NCI-H510A treated with DMSO at 0.1 percent for 48 hours (cell line): ENCODE data around the gene FGFRL1.

Experiments used
- DNase-seq: peaks from one replicate; lab custom pipeline; 2025; lab: John Stamatoyannopoulos, UW

The FGFRL1 gene

GRCh38 chr4:1023075-1023640 is 11.7 kb downstream of the FGFRL1 start:
- DNase-seq = no peak

GRCh38 chr4:1023895-1024740 is 12.7 kb downstream of the FGFRL1 start:
- DNase-seq = no peak

DNA sequence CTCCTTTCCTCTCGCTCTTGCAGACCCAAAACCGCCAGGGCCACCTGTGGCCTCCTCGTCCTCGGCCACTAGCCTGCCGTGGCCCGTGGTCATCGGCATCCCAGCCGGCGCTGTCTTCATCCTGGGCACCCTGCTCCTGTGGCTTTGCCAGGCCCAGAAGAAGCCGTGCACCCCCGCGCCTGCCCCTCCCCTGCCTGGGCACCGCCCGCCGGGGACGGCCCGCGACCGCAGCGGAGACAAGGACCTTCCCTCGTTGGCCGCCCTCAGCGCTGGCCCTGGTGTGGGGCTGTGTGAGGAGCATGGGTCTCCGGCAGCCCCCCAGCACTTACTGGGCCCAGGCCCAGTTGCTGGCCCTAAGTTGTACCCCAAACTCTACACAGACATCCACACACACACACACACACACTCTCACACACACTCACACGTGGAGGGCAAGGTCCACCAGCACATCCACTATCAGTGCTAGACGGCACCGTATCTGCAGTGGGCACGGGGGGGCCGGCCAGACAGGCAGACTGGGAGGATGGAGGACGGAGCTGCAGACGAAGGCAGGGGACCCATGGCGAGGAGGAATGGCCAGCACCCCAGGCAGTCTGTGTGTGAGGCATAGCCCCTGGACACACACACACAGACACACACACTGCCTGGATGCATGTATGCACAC is 13.6 kb downstream of the FGFRL1 start:
- no peak for DNase-seq

DNA sequence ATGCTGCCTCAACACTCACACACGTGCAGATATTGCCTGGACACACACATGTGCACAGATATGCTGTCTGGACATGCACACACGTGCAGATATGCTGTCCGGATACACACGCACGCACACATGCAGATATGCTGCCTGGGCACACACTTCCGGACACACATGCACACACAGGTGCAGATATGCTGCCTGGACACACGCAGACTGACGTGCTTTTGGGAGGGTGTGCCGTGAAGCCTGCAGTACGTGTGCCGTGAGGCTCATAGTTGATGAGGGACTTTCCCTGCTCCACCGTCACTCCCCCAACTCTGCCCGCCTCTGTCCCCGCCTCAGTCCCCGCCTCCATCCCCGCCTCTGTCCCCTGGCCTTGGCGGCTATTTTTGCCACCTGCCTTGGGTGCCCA is 14.7 kb downstream of the FGFRL1 start:
- DNase-seq = no peak

GRCh38 chr4:1027219-1027914 is 15.9 kb downstream of the FGFRL1 start:
- DNase-seq = no peak

DNA sequence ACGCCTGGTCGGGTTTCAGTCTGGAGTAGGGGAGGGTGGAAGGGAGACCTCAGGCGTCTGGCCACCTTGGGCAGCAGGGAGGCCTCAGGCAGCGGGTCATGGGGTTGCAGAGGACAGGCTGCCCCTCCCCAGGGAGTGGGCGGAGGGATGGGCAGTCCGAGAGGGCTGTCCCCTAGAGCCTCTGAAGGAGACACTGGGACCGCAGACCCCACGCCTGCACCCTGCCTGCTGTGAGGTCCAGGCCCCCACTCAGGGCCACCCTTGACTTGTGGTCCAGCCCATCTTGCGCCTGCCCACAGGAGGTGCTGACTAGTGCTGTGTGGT is 16.5 kb downstream of the FGFRL1 start:
- DNase-seq = no peak

- DNase-seq = no peak
These were observed 17.3 kb downstream of the FGFRL1 start for GRCh38 chr4:1028574-1029220.

- no peak for DNase-seq
These were observed 18.1 kb downstream of the FGFRL1 start for GRCh38 chr4:1029529-1029928.

- DNase-seq = no peak
These were observed 18.6 kb downstream of the FGFRL1 start for GRCh38 chr4:1030031-1030430.

DNA sequence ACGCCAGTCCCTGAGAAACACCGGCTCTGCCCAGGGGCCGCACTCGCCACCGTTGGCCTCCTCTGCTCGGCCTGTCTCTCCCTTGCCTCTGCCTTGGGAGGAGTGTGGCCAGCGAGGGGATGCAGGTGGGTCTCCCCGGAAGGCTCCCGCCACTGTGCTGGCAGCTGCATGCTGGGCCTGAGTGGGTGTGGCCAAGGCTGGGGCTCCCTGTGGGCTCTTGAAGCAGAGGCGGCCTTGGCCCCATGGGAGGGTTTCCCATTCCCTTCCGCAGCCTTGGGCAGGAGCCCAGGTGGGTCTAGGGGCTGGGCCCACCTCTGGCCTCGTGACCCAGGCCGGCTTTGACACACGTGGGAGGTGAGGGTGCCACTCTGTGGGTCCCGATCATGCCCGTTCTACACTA is 19.1 kb downstream of the FGFRL1 start:
- DNase-seq = no peak

DNA sequence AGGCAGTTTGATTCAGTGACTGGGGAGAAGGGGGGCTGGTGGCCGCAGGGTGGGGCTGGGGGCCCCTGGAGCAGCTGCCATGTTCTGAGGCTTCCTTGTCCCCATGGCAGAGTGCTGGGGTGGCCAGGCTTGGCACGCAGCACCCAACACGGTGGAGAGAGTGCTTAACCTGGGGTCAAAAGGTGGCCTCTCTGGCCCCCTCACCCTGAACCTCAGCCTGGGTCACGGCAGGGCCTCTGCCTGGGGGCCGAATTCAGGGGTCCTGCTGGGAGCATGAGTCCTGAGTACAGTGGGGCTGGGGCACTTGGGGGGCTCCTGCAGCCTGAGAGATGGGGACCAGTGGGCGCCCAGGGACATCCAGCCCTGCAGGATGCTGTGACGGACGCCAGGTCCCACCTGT is 19.9 kb downstream of the FGFRL1 start:
- DNase-seq = no peak

DNA sequence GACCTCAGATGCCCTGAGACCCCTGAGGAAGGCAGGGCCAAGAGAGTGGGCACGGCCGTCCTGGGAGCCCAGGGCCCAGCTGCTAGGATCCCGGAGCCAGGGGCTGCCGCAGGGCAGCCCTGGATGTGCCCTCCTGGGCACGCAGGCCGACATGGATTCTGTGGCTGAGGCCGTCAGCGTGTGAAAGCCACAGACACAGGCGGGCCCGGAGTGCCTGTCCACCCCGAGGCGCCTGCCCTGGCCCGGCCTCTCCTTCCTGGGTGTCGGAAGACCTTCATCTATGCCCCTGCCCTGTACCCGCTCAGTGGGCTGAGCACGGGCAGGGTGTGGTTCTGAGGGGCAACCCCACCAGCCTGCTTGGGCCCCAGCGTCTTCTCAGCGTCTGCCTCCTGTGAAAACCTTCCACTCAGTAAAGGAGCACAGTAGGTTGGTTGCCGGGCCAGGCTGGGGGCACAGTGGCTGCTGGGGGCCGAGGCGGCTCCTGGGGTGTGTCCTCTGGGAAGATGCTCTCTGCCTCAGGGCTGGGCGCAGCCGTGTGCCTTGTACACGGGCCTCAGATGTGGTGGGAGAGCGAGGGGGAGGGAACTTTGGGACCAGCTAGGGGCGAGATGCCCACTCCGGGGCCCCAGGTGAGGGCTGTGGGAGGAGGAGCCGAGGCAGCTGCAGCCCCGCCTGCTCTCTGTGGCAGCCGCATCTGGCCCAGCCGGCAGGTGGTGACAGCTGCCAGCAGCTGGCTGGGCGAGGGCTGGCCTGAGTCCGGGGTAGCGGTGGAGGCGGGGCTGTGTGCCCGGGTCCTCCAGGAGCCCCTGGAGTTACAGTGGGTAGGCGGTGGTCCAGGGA is 20.8 kb downstream of the FGFRL1 start:
- DNase-seq = peak; percentile 8

GRCh38 chr4:1032861-1033260 is 21.4 kb downstream of the FGFRL1 start:
- DNase-seq = no peak

- DNase-seq = no peak
These were observed 22.6 kb downstream of the FGFRL1 start for GRCh38 chr4:1033840-1034551.

DNA sequence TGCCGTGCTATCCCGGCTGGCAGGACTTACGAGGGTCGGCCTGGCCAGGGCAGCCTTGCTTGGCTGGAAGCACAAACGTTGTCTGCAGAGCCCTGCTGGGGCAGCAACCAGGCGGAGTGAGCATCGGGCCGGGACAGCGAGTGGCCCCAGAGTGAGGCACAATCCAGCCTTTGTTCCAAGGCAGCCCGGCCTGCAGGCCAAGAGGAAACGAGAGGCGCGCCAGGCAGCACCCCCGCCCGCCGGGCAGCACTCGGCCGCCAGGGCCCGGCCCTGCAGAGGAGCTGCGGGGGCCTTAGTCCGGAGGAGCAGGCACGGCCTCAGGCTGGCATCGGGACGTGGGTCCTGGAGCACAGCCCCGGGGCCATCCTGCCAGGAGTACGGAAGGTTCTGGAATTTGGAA is 24.1 kb downstream of the FGFRL1 start:
- no peak for DNase-seq

DNA sequence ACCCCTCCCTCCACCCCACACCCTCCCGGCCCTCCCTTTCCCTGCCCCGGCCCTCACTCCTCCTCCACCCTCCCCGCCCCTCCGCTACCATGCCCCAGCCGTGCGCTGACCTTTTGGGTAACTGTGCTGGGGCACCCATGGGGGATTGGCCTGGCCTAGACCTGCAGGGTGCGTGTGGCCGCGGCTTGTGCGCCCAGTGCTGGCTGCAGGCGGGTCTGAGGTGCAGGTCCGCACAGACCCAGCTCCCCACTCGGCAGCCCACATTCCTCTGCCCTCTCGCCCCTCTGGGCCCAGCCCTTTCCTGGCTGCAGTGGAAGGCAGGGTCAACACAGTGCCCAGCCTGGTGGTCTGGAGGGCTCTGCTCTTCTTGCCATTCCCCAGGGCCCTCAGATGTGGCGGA is 24.7 kb downstream of the FGFRL1 start:
- no peak for DNase-seq

DNA sequence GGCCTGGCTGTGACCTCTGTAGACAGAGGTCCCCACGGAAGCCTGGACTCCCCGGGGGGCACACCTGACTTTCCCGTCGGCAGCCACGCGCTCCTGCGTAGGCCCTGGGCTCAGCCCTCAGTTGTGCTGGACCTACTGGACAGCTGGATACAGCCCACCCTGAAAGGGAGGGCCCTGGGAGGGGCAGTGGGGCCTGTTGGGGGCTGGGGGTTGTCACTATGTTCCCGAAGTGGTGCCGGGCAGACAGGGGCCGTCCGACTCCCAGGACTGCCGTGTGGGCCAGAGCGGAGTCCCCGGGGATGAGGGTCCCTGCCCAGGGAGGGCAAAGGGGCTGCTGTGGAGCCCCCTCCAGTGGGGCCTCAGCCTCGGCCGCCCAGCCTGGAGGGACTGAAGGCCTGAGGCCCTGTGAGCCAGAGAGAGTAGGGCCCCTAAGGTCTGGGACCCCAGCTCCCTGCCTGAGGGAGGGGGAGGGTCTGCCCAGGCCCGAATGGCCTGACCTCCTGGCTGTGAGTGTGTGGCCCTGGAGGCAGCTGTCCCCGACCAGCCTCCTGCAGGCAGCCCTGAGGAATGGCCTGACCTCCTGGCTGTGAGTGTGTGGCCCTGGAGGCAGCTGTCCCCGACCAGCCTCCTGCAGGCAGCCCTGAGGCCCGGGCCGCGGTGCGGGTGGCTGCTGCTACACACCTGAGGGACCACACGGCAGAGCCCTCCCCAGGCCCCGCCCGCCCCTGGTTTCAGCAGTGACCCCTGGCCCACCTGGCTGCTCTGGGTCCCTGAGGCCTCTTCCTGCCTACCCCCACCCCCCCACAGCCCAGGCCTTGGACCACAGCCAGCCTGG is 25.8 kb downstream of the FGFRL1 start:
- no peak for DNase-seq

DNA sequence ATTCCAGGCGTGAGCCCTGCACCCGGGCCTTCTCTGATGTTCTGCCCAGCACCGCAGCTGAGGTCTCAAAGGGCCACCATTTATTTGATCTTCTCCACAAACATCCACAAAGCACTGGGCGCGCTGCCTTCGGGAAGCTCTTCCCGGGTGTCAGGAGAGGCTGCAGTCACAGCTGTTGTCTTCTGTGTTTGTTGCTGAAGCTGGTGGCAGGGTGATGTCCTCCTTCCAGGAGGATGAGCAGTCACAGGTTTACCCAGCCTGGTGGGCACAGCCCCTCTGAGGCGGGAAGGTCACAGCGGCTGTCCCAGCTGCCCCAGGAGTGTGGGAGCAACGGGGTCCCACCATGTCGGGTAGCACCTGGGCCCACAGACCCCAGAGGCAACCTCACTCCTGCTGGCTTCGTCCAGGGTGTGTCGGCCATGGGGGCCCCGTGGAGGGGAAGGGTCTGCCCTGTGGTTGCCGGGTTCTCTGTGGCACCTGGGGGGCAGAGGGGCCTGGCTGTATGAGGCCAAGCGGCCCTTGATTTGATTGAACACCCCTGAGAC is 27.6 kb downstream of the FGFRL1 start:
- DNase-seq = no peak

- no peak for DNase-seq
These were observed 28.3 kb downstream of the FGFRL1 start for GRCh38 chr4:1039493-1040343.
